Breast epithelium (tissue), 4 donors: Measurements from ENCODE around the gene PTPRCAP. TPM values are rescaled to one million over a fixed set of nuclear protein-coding genes. Genes with fewer than 3 reads are reported as not detected.
"Not testable (repeated sequence)": the region's sequence is repeated elsewhere in the genome, so short reads cannot be mapped to it uniquely, and the experiment has no call there.

Source experiments
- DNase-seq, 2 donors: peaks; one replicate each; pipeline ENCODE4 v3.0.0-alpha.2; 2019; ENCODE audit warnings: low spot score in 2 of 2
- H3K27ac ChIP-seq, 2 donors: fragments of 200-600 bp; sonication (generic) in 1 of 2; one replicate each; pipeline ENCODE4 v1.5.1; 2016 to 2019; ENCODE audit warnings: mild to moderate bottlenecking in 1 of 2
- H3K27me3 ChIP-seq, 2 donors: fragments of 200-600 bp; sonication (generic) in 1 of 2; one replicate each; pipeline versions ENCODE4 v1.5.1 to v1.6.0; 2017 to 2019; ENCODE audit warnings: control low read depth in 1 of 2, mild to moderate bottlenecking in 1 of 2
- H3K36me3 ChIP-seq: fragments of 200-600 bp; one replicate; pipeline ENCODE4 v1.5.1; 2019
- H3K4me1 ChIP-seq, 2 donors: fragments of 200-600 bp; sonication (generic); one replicate each; pipeline ENCODE4 v1.5.1; 2016 to 2019; ENCODE audit warnings: control low read depth in 1 of 2
- H3K4me3 ChIP-seq, 3 donors: fragments of 200-600 bp; sonication (generic); 1 replicate in 2 of 3; 2 replicates in 1 of 3; pipeline ENCODE4 v1.5.1; 2016 to 2019; ENCODE audit warnings: mild to moderate bottlenecking in 3 of 3, moderate library complexity in 2 of 3
- H3K9me3 ChIP-seq, 2 donors: fragments of 200-600 bp; sonication (generic) in 1 of 2; one replicate each; pipeline ENCODE4 v1.5.1; 2016 to 2019; ENCODE audit warnings: control low read depth in 1 of 2
- CTCF ChIP-seq, 3 donors: fragments of 450-650 bp; IDR thresholded peaks; one replicate each; pipeline ENCODE4 v1.5.1; 2016 to 2017; ENCODE audit warnings: antibody characterized with exemption in 3 of 3, mild to moderate bottlenecking in 3 of 3, moderate library complexity in 3 of 3
- POLR2A ChIP-seq: fragments of 450-650 bp; IDR thresholded peaks from one replicate; pipeline ENCODE4 v1.6.1; 2016; ENCODE audit warnings: antibody characterized with exemption, mild to moderate bottlenecking, moderate library complexity
- POLR2AphosphoS5 ChIP-seq, 3 donors: sonication (generic); formaldehyde crosslinking; IDR thresholded peaks; one replicate each; pipeline ENCODE4 v1.6.1; 2017; ENCODE audit warnings: antibody characterized with exemption in 3 of 3
- intact Hi-C: fragments of 100-400 bp; cut with DNase I; formaldehyde crosslinking; loops from one replicate; pipeline ENCODE4 v1.15.1; 2023; ENCODE audit warnings: low total_unique reads
- total RNA-seq, 3 donors: library from RNA; depleted of rRNA; stranded (reverse); fragments of >200 nt; gene quantifications; one replicate each; pipeline ENCODE4 v1.1.0, GENCODE V29; 2016

PTPRCAP gene
- total RNA-seq, 3 donors from 2014 or later = 2.1 to 9.2 (median 8.0) TPM

- H3K27ac ChIP-seq = peak overlapping the region; percentile 94 to 95
- intact Hi-C loops = no loop called here
- H3K9me3 ChIP-seq = no peaks in the 10 kb centered on the region
- no peaks in the 10 kb centered on the region for H3K27me3 ChIP-seq
- peak overlapping the region; percentile 76 to 98 (median 89) for H3K4me3 ChIP-seq
- DNase-seq = no peak
- no peaks in the 10 kb centered on the region for H3K36me3 ChIP-seq
- peaks cover 0 to 12% of the 10 kb centered on the region in 2 donors for H3K4me1 ChIP-seq
- no peak for TF ChIP-seq POLR2AphosphoS5 (IDR thresholded peaks at IDR 0.05)
- TF ChIP-seq CTCF (IDR thresholded peaks at IDR 0.05) = no peak
- TF ChIP-seq POLR2A = no peak
Measured at GRCh38 chr11:67429038-67429668, 8.3 kb downstream of the PTPRCAP start.

GRCh38 chr11:67428052-67429001 lies 9.2 kb downstream of the PTPRCAP start, which contains the start of gene RPS6KB2:
RPS6KB2 (plus strand) TSS chr11:67428494; CDS start chr11:67428546, 52 bp downstream.
- Histone ChIP-seq H3K4me1 (peaks cover 0 to 12% of the 10 kb centered on the region in 2 donors), H3K9me3 (no peaks in the 10 kb centered on the region), H3K4me3 (peak within 1 kb of the TSS; percentile 76 to 98 (median 89)), H3K27me3 (no peaks in the 10 kb centered on the region), H3K36me3 (no peaks in the 10 kb centered on the region), H3K27ac (peak within 1 kb of the TSS; percentile 94 to 95)
- TF ChIP-seq POLR2A (peak; percentile 91), POLR2AphosphoS5 (IDR thresholded peaks at IDR 0.05) (peak; percentile 94 to 97 (median 96)), CTCF (IDR thresholded peaks at IDR 0.05) (peak in 1 of 3 donors; percentile 7)
- peak; percentile 98 to 99 for DNase-seq
- intact Hi-C loops = no loop called here

- H3K36me3 ChIP-seq, H3K27me3 ChIP-seq, H3K9me3 ChIP-seq, intact Hi-C loops, DNase-seq: not testable (repeated sequence)
- H3K27ac ChIP-seq = peak overlapping the region; percentile 94 to 95
- peak overlapping the region; percentile 76 to 98 (median 89) for H3K4me3 ChIP-seq
- peaks cover 0 to 12% of the 10 kb centered on the region in 2 donors for H3K4me1 ChIP-seq
Measured at GRCh38 chr11:67427364-67427859, 10.1 kb downstream of the PTPRCAP start.

GRCh38 chr11:67423891-67424613 lies 13.4 kb downstream of the PTPRCAP start:
- no peaks in the 10 kb centered on the region for H3K36me3 ChIP-seq
- no peak overlapping the region for H3K27ac ChIP-seq
- no peak overlapping the region for H3K4me3 ChIP-seq
- H3K4me1 ChIP-seq = peaks cover 7 to 11% of the 10 kb centered on the region in 2 donors
- no peaks in the 10 kb centered on the region for H3K9me3 ChIP-seq
- no peak for DNase-seq
- H3K27me3 ChIP-seq = no peaks in the 10 kb centered on the region
- intact Hi-C loops = no loop called here
- TF ChIP-seq CTCF (IDR thresholded peaks at IDR 0.05) = no peak
- no peak for TF ChIP-seq POLR2AphosphoS5 (IDR thresholded peaks at IDR 0.05)
- TF ChIP-seq POLR2A = no peak

GRCh38 chr11:67423466-67423865 lies 14.0 kb downstream of the PTPRCAP start:
- Histone ChIP-seq H3K36me3 (no peaks in the 10 kb centered on the region), H3K27ac (no peak overlapping the region), H3K27me3 (no peaks in the 10 kb centered on the region), H3K4me1 (peaks cover 7 to 13% of the 10 kb centered on the region in 2 donors), H3K4me3 (no peak overlapping the region), H3K9me3 (no peaks in the 10 kb centered on the region)
- intact Hi-C loops = no loop called here
- DNase-seq = no peak
- TF ChIP-seq CTCF (IDR thresholded peaks at IDR 0.05) (no peak), POLR2A (no peak), POLR2AphosphoS5 (IDR thresholded peaks at IDR 0.05) (no peak)
